ENCODE results near the gene CMIP.

CMIP gene

DNA sequence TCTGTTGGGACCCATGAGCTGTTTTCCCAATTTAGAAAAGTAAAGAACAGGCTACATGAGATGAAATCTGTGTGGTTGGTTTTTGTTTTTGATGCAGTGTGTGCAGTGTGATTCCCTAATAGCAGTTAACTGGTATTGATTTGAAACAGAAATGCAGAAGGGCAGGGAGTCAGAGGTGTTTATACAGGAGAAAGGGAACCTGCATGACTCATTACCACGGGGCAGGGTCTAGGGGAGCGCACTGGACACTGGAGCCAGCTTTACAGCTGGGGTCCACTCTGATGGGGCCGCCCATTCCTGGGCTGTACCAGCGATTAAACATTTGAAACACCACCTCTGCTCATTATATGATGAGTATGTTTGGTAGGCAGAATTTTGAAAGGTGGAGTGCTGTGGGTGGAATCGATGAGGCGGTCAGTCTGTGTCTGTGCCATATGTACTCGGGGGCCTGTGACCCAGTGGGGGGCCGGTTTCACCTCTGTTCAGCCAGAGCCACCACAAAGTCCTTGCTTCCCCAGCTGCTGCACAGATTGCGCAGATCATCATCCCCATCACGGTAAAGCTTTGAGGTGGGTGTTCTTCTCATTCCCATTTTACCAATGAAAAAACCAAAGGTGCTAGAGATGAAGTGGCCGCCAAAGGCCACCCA, 142.5 kb downstream of the CMIP start:
- DNase-seq (ENCODE audit: low spot score), result no peak

DNA sequence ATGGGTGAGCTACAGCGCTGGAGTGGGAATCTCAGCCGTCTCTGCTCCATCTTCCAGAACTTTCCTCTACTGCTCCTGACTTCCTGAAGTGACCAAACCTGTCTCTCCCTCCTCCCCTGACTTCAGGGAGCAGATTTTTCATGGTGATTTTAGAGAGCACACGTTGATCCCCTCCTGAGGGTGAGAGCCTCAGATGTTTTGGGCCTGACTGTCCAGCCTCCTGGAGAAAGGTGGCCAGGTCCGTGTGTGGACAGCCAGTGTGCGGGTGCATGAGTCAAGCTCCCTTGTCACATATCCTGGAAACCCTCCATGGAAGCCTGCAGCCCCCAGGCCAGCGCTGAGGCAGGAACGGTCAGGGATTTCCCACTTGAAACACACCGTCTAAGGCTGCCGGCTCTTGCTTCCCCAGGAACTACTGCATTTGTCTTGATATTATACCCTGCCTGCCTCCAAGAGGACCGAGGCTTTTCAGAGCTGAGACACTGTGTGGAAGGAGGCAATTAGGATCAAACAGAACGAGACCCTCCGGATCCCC, 143.1 kb downstream of the CMIP start:
- DNase-seq (ENCODE audit: low spot score), result no peak

DNA sequence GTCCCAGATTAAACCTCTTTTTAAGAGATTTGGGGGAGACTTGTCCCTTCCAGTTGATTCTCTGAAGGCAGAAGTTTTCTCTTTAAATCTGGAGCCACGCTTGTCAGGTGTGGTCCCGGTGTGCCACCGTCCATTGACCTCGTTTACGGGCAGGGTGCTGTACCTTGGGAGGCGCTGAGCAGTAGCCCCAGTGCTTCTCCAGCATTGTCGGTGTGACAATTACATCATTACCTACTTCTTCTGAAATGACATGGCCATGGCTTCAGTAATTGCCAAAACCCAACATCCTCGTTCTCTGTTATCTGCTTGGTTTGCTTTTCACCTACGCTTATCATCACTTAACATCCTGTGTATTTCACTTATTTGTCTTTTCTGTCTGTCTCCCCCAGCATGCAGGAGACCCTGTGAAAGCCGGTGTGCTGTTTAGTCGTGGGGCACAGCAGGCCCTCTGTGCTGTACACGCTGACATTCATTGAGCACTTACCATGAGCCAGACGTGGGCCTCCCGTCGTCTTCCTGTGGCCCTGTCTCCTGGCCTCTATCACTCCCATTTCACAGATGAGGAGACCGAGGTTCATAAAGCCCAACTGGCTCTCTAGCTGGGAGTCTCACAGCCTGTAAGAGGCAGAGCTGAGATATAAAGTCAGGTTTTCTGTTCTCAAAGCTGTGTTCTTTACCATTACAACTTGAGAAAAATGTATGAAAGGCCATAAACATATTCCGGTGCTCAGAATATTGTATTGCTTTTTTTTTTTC, 143.9 kb downstream of the CMIP start:
- peak; percentile 15 for DNase-seq (ENCODE audit: low spot score)

DNA sequence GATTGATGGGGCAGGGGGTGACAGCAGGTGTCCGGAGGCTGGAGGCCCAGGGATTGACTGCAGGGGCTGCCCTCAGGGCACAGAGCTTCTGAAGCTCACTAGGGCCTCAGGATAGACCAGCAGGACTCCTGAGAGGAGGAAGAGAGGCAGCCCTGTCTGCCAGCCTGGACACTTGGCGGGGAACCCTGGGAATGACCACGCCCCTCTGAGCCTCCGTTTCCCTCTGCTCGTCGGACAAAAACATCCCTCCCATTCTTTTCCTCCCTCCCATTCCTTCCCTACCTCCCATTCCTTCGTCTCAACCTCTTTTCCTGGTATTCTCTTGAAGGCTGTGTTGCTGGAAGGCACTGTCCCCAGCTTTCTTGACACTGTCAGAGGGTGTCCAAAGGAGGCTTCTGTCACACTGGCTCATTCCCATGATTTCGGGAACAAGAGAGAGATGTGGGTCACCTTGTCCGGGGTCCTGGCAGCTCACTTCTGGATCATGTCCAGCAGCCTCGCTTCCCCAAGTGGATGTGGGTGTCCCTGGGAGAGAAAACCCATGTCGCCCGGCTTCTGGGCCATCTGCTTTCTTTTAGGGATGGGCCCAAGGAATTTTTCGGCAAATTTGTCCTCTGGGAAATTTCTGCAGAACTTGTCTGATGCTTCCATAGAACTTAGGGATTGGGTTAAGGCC, 145.5 kb downstream of the CMIP start:
- DNase-seq (ENCODE audit: low spot score), result no peak

DNA sequence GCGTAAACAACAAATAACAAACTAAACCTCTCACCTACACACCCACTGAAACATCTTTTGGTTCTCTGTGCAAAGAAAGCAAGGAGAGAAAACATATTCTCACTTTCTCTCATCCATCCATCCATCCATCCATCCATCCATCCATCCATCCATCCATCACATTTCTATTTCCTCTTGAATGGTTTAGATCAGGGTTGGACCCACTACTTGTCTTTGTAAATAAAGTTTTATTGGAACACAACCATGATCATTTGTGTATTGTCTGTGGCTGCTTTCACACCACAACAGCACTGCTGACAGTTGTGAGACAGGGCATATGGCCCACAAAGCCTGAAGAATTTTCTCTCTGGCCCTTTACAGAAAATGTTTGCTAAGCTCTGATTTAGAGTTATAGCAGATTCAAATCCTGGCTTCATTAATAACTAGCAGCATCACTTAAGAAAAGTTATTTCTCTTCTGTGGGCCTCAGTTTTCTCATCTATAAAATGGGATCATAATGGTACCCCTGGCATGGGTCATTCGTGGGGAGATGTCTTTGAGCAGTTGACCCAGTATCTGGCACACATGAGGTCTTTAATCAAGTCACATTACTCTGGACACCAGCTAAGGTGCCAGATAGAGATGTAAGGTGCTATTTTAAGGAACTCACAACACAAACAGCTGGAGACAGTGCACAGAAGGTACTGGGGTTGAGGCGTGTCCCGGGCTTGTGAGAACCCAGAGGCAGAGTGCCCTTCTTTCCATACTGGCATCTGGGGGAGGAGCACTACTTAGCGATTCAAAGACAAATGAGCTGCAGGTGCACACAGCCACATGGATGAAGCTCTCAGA, 146.3 kb downstream of the CMIP start:
- DNase-seq (ENCODE audit: low spot score), result no peak

DNA sequence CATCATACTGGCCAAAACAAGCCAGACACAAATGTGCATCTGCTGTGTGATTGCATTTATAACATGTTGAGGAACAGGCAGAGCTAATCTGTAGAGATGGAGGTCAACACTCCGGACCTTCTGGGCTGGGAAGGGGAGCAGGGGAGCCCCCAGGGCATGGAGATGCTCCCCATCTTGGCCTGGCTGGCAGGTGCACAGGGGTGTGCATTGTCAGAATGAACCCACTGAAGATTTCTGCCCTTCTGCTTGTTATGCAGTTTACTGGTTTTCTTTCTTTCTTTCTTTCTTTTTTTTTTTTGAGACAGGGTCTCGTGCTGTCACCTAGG, 146.9 kb downstream of the CMIP start:
- no peak for DNase-seq (ENCODE audit: low spot score)

DNA sequence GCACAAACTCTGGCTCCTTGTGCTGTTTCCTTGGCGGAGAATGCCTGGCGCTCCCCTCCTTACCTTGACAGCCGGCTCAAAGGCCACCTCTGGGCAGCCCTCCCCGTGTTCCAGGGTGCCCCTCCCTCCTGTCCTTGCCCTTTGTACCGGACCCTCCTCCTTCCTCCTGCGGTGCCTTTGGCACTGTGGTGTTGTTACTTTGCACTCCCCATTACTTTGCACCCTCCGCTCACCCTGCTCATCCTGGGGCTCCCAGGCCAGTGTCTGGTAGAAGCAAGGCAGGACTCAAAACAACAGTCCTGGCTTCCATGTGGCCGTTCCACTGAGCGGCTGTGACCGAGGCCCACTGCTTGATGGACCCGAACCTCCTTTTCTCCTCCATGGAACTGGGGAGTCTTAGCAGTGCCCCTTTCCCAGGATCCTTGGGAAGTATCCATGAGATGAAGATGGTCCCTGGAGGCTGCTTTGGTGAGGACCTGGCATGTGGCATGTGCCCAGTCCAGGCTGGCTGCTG, 147.8 kb downstream of the CMIP start:
- no peak for DNase-seq (ENCODE audit: low spot score)

DNA sequence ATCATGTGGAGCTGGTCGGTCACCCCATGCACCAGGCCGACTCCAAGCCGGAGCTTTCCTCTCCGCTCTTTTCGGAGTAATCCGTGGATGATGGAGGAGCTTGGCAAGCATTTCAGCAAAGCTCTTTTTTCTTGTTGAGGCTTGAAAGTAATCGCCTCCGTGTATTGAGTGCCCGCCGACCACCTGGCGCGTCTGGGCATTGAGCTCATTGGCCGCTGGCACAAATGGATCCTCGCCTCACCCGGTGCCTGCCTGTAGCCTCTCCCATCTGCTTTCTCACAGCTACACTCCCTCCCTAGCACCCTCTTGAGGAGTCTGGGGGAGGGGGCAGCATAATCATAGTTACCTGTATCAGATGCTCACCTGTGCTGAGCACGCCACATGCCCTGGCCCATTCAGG, 148.9 kb downstream of the CMIP start:
- DNase-seq (ENCODE audit: low spot score), result no peak

DNA sequence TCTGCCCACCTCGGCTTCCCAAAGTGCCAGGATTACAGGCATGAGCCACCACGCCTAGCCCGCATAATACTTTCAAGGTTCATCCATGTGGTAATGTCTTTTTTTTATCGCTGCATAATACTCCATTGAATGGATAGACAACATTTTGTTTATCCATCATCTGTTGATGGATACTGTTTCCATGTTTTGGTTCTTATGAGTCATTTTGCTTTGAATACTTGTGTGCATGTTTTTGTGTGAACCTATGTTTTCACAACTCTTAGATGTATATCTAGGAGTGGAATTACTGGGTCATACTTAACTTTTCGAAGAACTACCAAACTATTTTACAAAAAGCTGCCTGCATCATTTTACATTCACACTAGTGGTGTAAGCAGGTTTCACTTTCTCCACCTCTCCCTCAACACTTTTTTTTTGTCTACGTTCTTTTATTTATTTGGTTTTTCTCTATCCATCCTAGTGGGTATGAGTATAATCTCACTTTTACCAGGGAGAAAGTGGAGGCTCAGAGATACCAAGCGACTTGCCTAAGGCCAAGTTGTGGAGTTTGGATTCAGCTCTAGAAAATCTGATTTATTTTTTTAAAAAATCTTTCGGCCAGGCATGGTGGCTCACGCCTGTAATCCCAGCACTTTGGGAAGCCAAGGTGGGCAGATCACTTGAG, 151.2 kb downstream of the CMIP start:
- peak; percentile 56 for DNase-seq (ENCODE audit: low spot score)

DNA sequence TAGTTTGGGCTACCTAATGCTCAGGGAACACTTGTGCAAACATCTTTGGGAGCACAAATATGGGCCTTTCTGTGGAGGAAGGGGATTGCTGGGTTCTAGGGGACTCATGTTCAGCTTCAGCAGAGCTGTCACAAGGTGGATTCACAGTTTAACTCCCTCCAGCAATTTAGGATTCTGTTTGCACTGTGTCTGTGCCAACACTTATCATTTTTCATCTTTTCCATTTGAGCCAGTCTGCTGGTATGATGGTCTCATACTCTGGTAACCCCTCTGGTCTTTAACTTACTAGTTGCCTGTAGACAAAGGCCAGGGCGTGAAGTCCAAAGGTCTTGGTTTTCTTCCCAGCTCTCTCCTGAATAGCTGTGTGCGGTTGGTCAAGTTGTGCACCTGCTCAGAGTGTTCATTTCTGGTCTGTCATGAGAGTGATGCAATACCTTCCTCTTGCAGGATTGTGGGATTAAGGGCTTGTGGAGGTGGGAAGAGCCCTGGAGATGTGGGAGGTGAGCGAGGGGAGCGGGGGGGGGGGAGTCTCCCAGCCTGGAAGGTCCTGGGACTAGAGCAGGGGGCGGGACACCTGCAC, 152.6 kb downstream of the CMIP start:
- DNase-seq (ENCODE audit: low spot score), result no peak

DNA sequence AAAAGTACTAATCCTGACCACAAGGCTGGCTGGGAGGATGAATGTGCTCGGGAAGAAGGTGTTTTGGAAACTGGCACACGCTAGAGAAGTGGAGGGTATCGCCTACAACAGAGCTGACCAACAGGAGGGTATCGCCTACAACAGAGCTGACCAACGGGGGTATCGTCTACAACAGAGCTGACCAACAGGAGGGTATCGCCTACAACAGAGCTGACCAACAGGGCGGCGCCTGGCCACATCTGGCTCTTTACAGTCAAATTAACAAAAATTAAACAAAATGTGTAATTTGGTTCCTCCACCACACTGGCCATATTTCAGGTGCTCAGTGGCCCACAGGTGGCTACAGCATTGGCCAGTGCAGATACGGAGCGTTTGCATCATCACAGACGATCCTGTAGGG, 153.5 kb downstream of the CMIP start:
- DNase-seq (ENCODE audit: low spot score), result no peak

DNA sequence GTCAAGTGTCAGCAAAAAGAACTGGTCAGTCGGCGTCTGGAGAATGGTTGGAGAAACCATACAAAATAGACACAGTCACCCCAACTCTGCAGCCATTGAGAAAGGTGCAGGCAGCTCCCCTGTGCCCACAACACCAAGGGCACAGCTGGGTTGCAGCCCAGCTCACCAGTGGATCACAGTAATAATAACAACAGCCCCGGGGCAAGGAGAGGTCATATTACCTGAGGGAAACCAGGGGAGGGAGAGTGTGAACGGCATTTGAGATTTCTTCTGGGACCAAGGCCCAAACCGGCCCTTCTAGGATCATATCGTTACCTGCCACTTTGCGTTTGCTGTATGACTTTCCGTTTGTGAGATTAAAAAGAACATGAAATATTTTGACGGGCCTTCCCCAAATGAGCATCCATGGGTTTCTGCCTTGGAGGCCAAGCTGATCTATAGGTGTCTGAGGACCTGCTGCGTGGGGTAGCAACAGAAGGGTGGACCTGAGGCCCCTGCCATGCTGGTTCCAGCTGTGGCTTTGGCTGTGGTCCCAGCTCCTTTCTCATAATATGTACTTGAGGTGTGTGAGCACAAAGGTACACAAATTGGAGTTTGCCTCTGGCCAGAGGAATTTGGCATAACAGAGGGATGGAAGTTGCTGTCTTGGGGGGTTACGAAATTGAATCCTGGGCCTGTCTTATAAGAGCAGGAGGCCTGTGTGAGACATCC, 154.6 kb downstream of the CMIP start:
- DNase-seq (ENCODE audit: low spot score), result no peak

DNA sequence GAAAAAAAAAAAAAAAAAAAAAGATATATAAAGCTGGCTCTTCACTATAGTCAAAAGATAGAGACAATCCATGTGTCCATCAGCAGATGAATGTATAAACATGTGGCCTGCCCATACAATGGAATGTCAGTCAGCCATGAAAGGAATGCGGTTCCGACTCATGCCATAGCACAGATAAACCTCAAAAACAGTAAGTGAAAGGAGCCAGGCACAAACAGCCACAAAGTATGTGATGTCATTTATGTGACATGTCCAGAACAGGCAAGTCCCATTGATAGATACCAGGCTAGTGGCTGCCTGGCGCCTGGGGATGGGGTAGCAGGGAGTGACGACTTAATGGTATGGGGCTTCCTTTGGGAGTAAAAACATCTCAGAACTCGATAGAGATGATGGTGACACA, 155.7 kb downstream of the CMIP start:
- no peak for DNase-seq (ENCODE audit: low spot score)

DNA sequence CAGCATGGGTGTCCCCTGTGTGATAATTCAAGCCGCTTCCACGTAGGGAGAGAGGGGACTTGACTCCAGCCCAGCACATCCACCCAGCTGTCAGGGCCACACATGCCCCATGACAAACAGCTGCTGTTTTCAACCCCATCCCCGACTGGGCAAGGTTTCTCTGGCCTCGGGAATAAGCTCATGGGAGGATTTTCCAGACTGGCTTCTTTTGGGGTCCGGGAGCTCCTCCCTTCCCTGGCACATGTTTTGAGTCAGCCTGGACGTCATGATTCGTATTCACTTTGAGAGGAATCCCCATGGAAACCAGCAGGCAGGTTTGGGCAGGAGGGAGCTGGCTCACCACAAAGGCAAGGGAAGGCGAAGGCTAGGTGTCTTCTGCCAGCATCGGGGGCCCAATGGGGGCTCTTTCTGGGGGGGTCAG, 156.4 kb downstream of the CMIP start:
- DNase-seq (ENCODE audit: low spot score), result no peak

DNA sequence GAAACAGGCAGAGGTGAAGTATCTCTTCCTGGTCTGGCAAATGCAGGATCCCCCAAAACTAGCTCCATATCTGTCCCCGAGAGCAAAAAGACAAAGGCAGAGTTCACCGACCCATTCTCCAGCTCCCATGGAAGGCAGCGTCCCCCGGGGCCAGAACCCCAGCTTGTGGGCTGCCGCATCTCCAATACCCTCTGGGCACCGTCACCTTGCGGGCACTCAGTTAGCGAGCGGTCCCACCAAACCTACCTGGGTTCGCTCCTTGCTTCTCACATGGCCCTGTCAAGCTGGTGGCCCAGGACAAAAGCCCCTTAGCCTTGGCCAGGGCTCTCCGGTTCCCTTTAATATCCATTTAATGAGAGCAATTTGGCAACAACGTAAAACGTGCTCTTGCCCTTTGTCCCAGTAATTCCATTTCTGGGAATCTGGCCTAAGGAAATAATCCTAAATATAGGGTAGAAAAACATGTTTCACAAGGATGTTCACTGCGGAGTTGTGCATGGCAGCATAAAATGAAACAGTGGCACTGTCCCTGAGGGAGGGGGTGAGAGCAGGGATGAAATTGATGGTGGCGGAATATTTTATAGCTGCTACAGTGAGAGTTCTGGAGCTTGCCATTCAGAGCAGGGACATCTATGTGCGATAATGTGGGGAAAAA, 157.1 kb downstream of the CMIP start:
- DNase-seq (ENCODE audit: low spot score), result no peak

DNA sequence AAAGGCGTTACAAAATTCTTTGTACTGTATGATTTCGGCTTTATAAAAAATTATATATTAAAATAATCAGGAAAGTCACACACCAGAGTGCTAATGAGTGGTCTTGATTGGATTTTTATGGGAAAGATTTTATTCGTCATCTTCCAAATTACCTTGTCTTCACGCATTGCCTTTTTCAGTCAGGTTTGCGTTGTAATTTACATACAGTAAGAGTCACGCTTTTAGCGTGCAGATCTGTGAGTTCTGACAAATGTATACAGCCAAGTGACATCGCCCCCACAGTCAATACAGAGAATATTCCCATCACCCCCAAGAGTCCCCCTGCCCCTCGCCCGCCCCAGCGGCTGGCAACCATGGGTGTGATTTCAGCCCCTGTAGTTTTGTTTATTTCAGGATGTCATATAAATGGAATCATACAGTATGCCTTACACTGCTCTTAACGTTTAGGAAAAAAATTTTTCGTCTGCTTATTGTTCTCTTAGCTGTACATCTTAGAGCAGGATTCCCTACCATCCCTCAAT, 157.7 kb downstream of the CMIP start:
- DNase-seq (ENCODE audit: low spot score), result no peak

DNA sequence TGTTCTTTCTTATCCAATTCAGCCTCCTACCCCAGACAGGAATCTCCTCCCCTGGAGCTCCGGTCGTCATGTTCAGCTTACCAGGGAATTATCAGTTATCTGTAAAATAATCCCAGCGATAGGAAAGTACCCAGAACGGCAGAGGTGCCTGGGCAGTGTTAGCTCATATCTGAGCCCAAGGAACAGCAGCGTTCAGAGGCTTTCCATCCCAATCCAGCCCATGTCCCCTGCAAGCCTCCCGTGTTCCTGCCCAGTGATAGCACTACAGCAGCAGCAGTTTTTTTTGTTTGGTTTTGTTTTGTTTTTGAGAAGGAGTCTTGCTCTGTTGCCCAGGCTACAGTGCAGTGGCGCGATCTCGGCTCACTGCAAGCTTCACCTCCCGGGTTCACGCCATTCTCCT, 158.2 kb downstream of the CMIP start:
- DNase-seq (ENCODE audit: low spot score), result no peak

DNA sequence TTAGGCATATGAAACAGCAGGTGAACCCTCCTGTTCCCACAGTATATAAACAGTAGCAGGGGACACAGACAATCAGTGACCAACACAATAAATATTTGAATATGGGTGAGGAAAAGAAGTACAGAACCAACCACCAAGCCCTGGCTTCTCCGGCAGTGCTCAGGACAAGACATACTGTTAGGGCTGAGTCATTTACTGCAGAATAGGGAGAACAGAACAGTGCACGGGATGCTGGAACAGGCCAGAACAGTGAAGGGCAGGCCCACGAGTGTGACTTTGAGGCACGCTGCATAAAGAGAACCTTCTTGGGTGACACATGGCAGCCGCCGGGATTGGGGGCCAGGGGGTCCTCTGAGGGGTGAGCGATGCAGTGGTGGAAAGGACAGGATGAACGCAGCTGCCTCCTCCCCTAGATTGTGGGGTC, 160.4 kb downstream of the CMIP start:
- DNase-seq (ENCODE audit: low spot score), result no peak

DNA sequence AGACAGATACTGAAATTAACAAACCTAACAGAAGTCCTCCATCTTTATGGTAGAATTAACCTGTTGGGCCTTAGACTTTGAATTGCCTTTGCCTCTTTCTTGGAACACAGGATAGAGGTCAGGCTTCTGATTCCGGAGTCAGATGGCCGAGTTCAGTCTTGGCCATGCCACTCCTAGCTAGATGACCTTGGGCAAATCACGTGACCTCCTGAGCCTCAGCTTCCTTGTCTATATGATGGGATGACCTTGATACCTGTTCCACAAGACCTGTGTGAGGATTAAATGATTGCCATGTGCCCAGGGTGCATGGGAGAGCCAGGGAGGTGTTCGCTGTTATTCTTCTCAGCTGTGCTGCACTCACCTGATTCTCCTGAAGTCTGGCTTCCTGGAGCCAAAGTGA, 161.4 kb downstream of the CMIP start:
- DNase-seq (ENCODE audit: low spot score), result no peak

DNA sequence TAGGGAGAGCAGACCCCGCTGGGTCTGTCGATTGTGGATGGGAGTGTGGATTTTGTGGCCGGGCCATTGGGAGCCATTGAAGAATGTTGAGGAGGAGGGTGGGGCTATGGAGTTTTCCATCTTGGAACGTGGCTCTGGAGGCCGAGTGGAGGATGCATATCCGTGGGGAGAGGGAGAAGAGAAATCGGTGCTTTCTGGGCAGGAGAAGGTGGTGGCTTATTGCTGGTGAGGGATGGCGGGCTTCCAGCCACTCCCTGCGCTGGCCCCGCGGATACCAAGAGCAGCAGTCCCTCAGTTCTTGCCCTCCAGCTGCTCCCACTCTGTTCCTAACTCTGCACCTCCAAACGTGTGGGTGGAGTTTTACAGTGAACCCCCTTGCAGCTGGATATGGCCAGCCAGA, 162.4 kb downstream of the CMIP start:
- no peak for DNase-seq (ENCODE audit: low spot score)
